ENCODE results near the gene FCSK. TPM values are rescaled to one million over a fixed set of nuclear protein-coding genes. Genes with fewer than 3 reads are reported as not detected.
A peak's percentile ranks its signal among the peaks of the same experiment; 100 is the strongest.

FCSK gene
- total and polyA plus RNA-seq, 2 experiments from 2014 or later = 2.2 to 6.1 TPM

DNA sequence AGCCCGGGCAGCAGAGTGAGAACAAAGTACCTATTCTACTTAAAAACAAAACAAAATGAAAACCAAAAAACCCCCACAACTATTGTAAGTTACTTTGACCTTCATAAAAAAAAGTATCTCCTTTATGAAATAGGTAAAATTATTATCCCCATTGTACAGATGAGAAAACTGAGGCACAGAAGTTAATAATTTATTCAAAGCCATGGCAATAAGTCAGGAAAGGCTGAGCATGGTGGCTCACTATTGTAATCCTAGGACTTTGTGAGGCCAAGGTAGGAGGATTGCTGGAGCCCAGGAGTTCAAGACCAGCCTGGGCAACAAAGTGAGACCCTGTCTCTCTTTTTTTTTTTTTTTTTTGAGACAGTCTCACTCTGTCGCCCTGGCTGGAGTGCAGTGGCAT, 30.5 kb downstream of the FCSK start:
- 94 to 95% methylated on average over 1 to 2 of the region's 2 CpGs for WGBS, 2 experiments (ENCODE audit: low coverage in 1 of 2, low lambda C conversion rate in 2 of 2, missing lambda C conversion rate in 2 of 2)
- no peaks in the 10 kb centered on the region for H3K79me2 ChIP-seq (ENCODE audit: insufficient read depth)
- H3F3A ChIP-seq (ENCODE audit: insufficient read depth) = peaks cover 22% of the 10 kb centered on the region
- H3K4me3 ChIP-seq = no peak overlapping the region
- H3K9ac ChIP-seq = no peak overlapping the region
- no peak overlapping the region for H3K4me2 ChIP-seq (ENCODE audit: unreplicated experiment)
- H3K36me3 ChIP-seq (ENCODE audit: low read depth) = no peaks in the 10 kb centered on the region; the same call in 1 of the 2 replicates
- H3K9me3 ChIP-seq (ENCODE audit: low read depth) = no peaks in the 10 kb centered on the region
- peaks cover 13% of the 10 kb centered on the region for H3K4me1 ChIP-seq (ENCODE audit: insufficient read depth)
- in situ Hi-C loops (cut with MboI) = no loop called here
- H3K27me3 ChIP-seq (replicated peaks; ENCODE audit: insufficient read depth) = no peaks in the 10 kb centered on the region
- no peak for DNase-seq
- H2AFZ ChIP-seq = no peak overlapping the region
- no peaks in the 10 kb centered on the region for H4K20me1 ChIP-seq (ENCODE audit: insufficient read depth)
- H3K9me2 ChIP-seq (ENCODE audit: insufficient read depth) = no peaks in the 10 kb centered on the region
- TF ChIP-seq EZH2phosphoT487 (IDR thresholded peaks at IDR 0.05; ENCODE audit: insufficient read depth, low read depth) = no peak
- no peak for TF ChIP-seq EZH2 (IDR thresholded peaks at IDR 0.05; ENCODE audit: insufficient read depth, poor library complexity, severe bottlenecking)
- no peak overlapping the region for H3K27ac ChIP-seq

DNA sequence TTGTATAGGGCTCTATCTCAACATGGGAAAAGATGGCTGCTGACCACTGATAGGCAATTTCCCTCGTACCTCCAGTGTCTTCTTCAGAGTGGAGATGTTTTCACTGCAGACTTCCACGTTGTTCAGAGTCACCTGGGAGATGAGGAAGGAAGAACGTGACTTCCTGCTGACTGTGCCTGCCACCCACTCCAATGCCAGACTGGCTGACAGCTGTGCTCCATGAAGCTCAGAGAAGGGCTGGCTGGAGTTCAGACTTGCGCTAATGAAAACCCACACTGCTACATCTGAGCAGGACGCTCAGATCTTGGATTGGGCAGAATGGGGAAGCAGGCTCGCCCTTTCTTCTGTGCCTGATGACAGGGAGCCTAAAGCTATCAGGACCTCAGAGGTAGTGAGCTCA, 35.9 kb downstream of the FCSK start:
- no peaks in the 10 kb centered on the region for H3K9me3 ChIP-seq (ENCODE audit: low read depth)
- in situ Hi-C loops (cut with MboI) = no loop called here
- no peak overlapping the region for H3K27ac ChIP-seq
- WGBS, 2 experiments (ENCODE audit: low coverage in 1 of 2, low lambda C conversion rate in 2 of 2, missing lambda C conversion rate in 2 of 2) = 77 to 83% methylated on average over 6 of the region's 6 CpGs
- H3K36me3 ChIP-seq (ENCODE audit: low read depth) = no peaks in the 10 kb centered on the region; the same call in 1 of the 2 replicates
- no peak overlapping the region for H3K4me3 ChIP-seq
- H2AFZ ChIP-seq = no peak overlapping the region
- no peaks in the 10 kb centered on the region for H4K20me1 ChIP-seq (ENCODE audit: insufficient read depth)
- no peak for TF ChIP-seq EZH2 (IDR thresholded peaks at IDR 0.05; ENCODE audit: insufficient read depth, poor library complexity, severe bottlenecking)
- no peak for TF ChIP-seq EZH2phosphoT487 (IDR thresholded peaks at IDR 0.05; ENCODE audit: insufficient read depth, low read depth)
- H3K9ac ChIP-seq = no peak overlapping the region
- H3F3A ChIP-seq (ENCODE audit: insufficient read depth) = no peaks in the 10 kb centered on the region
- no peaks in the 10 kb centered on the region for H3K27me3 ChIP-seq (replicated peaks; ENCODE audit: insufficient read depth)
- no peaks in the 10 kb centered on the region for H3K79me2 ChIP-seq (ENCODE audit: insufficient read depth)
- H3K4me2 ChIP-seq (ENCODE audit: unreplicated experiment) = no peak overlapping the region
- no peaks in the 10 kb centered on the region for H3K9me2 ChIP-seq (ENCODE audit: insufficient read depth)
- H3K4me1 ChIP-seq (ENCODE audit: insufficient read depth) = no peaks in the 10 kb centered on the region
- DNase-seq = no peak

DNA sequence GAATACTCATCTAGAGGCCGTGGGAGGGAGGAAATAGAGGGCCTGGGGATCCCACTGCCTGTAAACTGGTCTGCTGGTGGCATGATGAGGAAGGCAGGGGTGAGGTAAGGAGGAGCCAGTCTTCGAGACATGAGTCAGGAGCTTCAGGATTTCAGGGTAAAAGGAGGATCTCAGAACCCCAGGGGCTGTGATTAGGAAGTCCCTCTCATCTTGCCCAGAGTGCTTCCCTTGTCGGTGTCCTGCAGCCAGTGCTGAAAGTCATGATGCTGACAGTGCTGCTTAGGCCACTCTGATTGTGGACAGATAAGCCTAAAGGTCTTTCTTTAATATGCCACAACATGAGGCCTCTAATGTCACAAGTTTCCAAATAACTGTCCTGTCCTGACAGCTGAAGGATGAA, 39.4 kb downstream of the FCSK start:
- Histone ChIP-seq H4K20me1 (ENCODE audit: insufficient read depth) (no peaks in the 10 kb centered on the region), H3K9me3 (ENCODE audit: low read depth) (no peaks in the 10 kb centered on the region), H3K4me1 (ENCODE audit: insufficient read depth) (no peaks in the 10 kb centered on the region), H3K9ac (no peak overlapping the region), H2AFZ (no peak overlapping the region), H3K9me2 (ENCODE audit: insufficient read depth) (no peaks in the 10 kb centered on the region), H3K4me3 (no peak overlapping the region), H3F3A (ENCODE audit: insufficient read depth) (no peaks in the 10 kb centered on the region), H3K27ac (no peak overlapping the region), H3K27me3 (replicated peaks; ENCODE audit: insufficient read depth) (no peaks in the 10 kb centered on the region), H3K4me2 (ENCODE audit: unreplicated experiment) (no peak overlapping the region), H3K79me2 (ENCODE audit: insufficient read depth) (no peaks in the 10 kb centered on the region), H3K36me3 (ENCODE audit: low read depth) (peaks cover 6% of the 10 kb centered on the region; the same call in 1 of the 2 replicates)
- in situ Hi-C loops (cut with MboI) = no loop called here
- WGBS, 2 experiments (ENCODE audit: low coverage in 1 of 2, low lambda C conversion rate in 2 of 2, missing lambda C conversion rate in 2 of 2) = 97 to 100% methylated on average over 3 of the region's 3 CpGs
- no peak for TF ChIP-seq EZH2phosphoT487 (IDR thresholded peaks at IDR 0.05; ENCODE audit: insufficient read depth, low read depth)
- no peak for TF ChIP-seq EZH2 (IDR thresholded peaks at IDR 0.05; ENCODE audit: insufficient read depth, poor library complexity, severe bottlenecking)
- peak; percentile 16 for DNase-seq

DNA sequence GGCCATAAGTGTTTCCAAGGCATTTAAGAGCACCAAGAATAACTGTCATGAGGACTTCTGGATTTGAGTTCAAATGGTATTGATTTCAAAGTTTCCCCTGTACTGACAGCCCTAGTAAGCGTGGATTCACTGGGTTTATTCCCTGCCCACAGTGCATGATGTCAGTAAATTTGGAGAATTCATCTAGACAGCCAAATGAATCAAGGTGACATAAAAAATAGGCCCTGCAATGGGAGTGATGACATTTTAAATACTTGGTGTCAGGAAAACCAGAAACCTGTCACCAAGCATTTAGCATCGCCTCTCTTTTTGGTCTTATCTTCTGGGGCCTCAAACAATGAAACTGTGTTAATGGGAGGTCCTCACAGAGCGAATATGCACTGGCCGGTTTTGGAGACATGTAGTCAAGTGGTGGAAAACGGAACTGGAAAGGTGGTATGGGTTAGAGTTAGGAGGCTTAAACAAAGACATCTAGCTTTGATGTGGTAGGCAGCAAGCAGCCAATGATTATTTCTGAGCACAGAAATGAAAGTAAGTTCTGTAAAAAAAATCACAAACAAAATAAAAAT, 39.9 kb downstream of the FCSK start:
- no peak overlapping the region for H3K4me3 ChIP-seq
- H2AFZ ChIP-seq = no peak overlapping the region
- no peaks in the 10 kb centered on the region for H3K9me2 ChIP-seq (ENCODE audit: insufficient read depth)
- peaks cover 6% of the 10 kb centered on the region; the same call in 1 of the 2 replicates for H3K36me3 ChIP-seq (ENCODE audit: low read depth)
- no peak overlapping the region for H3K4me2 ChIP-seq (ENCODE audit: unreplicated experiment)
- no peaks in the 10 kb centered on the region for H4K20me1 ChIP-seq (ENCODE audit: insufficient read depth)
- H3K27me3 ChIP-seq (replicated peaks; ENCODE audit: insufficient read depth) = no peaks in the 10 kb centered on the region
- H3K9me3 ChIP-seq (ENCODE audit: low read depth) = no peaks in the 10 kb centered on the region
- TF ChIP-seq EZH2phosphoT487 (IDR thresholded peaks at IDR 0.05; ENCODE audit: insufficient read depth, low read depth) = no peak
- no peaks in the 10 kb centered on the region for H3K79me2 ChIP-seq (ENCODE audit: insufficient read depth)
- in situ Hi-C loops (cut with MboI) = no loop called here
- no peaks in the 10 kb centered on the region for H3K4me1 ChIP-seq (ENCODE audit: insufficient read depth)
- WGBS, 2 experiments (ENCODE audit: low coverage in 1 of 2, low lambda C conversion rate in 2 of 2, missing lambda C conversion rate in 2 of 2) = 69 to 74% methylated on average over 5 of the region's 5 CpGs
- no peak overlapping the region for H3K27ac ChIP-seq
- no peak for DNase-seq
- no peaks in the 10 kb centered on the region for H3F3A ChIP-seq (ENCODE audit: insufficient read depth)
- no peak overlapping the region for H3K9ac ChIP-seq

DNA sequence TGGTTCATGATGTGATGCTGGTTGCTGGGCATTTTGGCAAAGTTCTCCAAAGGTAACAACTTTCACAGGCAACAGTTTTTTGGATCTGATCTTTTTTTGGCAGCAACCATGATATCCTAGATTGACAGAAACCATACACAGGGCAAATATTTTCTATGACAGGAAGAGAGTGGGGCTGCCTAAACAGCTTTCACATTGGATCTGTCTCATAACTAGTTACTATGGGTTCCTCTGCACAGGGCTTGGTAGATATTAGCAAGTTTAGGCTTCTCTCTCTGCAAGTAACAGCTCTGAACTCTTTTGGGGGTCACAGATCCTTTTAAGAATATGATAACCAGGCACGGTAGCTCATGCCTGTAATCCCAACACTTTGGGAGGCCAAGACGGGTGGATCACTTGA, 40.4 kb downstream of the FCSK start:
- no peak for TF ChIP-seq EZH2phosphoT487 (IDR thresholded peaks at IDR 0.05; ENCODE audit: insufficient read depth, low read depth)
- no peak for TF ChIP-seq EZH2 (IDR thresholded peaks at IDR 0.05; ENCODE audit: insufficient read depth, poor library complexity, severe bottlenecking)
- H3K9me2 ChIP-seq (ENCODE audit: insufficient read depth) = no peaks in the 10 kb centered on the region
- no peaks in the 10 kb centered on the region for H4K20me1 ChIP-seq (ENCODE audit: insufficient read depth)
- H3K9ac ChIP-seq = no peak overlapping the region
- H3K4me3 ChIP-seq = no peak overlapping the region
- H3K4me2 ChIP-seq (ENCODE audit: unreplicated experiment) = no peak overlapping the region
- 85 to 94% methylated on average over 2 of the region's 2 CpGs for WGBS, 2 experiments (ENCODE audit: low coverage in 1 of 2, low lambda C conversion rate in 2 of 2, missing lambda C conversion rate in 2 of 2)
- in situ Hi-C loops (cut with MboI) = no loop called here
- DNase-seq = no peak
- H2AFZ ChIP-seq = no peak overlapping the region
- peaks cover 6% of the 10 kb centered on the region; the same call in 1 of the 2 replicates for H3K36me3 ChIP-seq (ENCODE audit: low read depth)
- H3K79me2 ChIP-seq (ENCODE audit: insufficient read depth) = no peaks in the 10 kb centered on the region
- H3K4me1 ChIP-seq (ENCODE audit: insufficient read depth) = no peaks in the 10 kb centered on the region
- no peak overlapping the region for H3K27ac ChIP-seq
- H3F3A ChIP-seq (ENCODE audit: insufficient read depth) = no peaks in the 10 kb centered on the region
- H3K9me3 ChIP-seq (ENCODE audit: low read depth) = no peaks in the 10 kb centered on the region
- no peaks in the 10 kb centered on the region for H3K27me3 ChIP-seq (replicated peaks; ENCODE audit: insufficient read depth)
